Hepatocyte (in vitro differentiated cells): Measurements from ENCODE around the gene RAET1E. TPM values are rescaled to one million over a fixed set of nuclear protein-coding genes. Genes with fewer than 3 reads are reported as not detected.
A peak's percentile ranks its signal among the peaks of the same experiment; 100 is the strongest.

ENCODE experiments used
- DNase-seq: peaks from one replicate; pipeline ENCODE4 v3.0.0-alpha.2; 2016; ENCODE audit warnings: low spot score
- H2AFZ ChIP-seq: fragments of 200-600 bp; sonication (generic); 2 replicates; pipeline ENCODE4 v1.6.0; 2016; ENCODE audit warnings: antibody characterized with exemption, mild to moderate bottlenecking
- H3K27ac ChIP-seq: fragments of 200-600 bp; sonication (generic); 2 replicates; pipeline ENCODE4 v1.5.1; 2016; ENCODE audit warnings: mild to moderate bottlenecking
- H3K27me3 ChIP-seq: fragments of 200-600 bp; sonication (generic); 2 replicates; pipeline ENCODE4 v1.6.1; 2016
- H3K36me3 ChIP-seq: fragments of 200-600 bp; sonication (generic); replicated peaks from 2 replicates; pipeline ENCODE4 v1.5.1; 2016; ENCODE audit warnings: low read depth; ENCODE audit not compliant: insufficient read depth
- H3K4me1 ChIP-seq: fragments of 200-600 bp; sonication (generic); 2 replicates; pipeline ENCODE4 v1.5.1; 2016; ENCODE audit warnings: mild to moderate bottlenecking, moderate library complexity; ENCODE audit not compliant: insufficient read depth
- H3K4me2 ChIP-seq: fragments of 200-600 bp; sonication (generic); 2 replicates; pipeline ENCODE4 v1.6.0; 2016
- H3K4me3 ChIP-seq: fragments of 200-600 bp; sonication (generic); 2 replicates; pipeline ENCODE4 v1.5.1; 2016; ENCODE audit warnings: mild to moderate bottlenecking
- H3K79me2 ChIP-seq: fragments of 200-600 bp; sonication (generic); 2 replicates; pipeline ENCODE4 v1.6.0; 2017; ENCODE audit warnings: mild to moderate bottlenecking
- H3K9me2 ChIP-seq: fragments of 200-600 bp; sonication (generic); replicated peaks from 2 replicates; pipeline ENCODE4 v1.6.0; 2017; ENCODE audit warnings: mild to moderate bottlenecking; ENCODE audit not compliant: insufficient read depth
- H3K9me3 ChIP-seq: fragments of 200-600 bp; sonication (generic); 2 replicates; pipeline ENCODE4 v1.5.1; 2016; ENCODE audit warnings: low read depth, mild to moderate bottlenecking
- H4K20me1 ChIP-seq: fragments of 200-600 bp; sonication (generic); 2 replicates; pipeline ENCODE4 v1.6.0; 2016; ENCODE audit warnings: mild to moderate bottlenecking; ENCODE audit not compliant: insufficient read depth, poor library complexity, severe bottlenecking
- CTCF ChIP-seq: fragments of 200-600 bp; sonication (generic); IDR thresholded peaks from 2 replicates; pipeline ENCODE4 v1.5.1; 2016; ENCODE audit warnings: antibody characterized with exemption, mild to moderate bottlenecking; ENCODE audit not compliant: poor library complexity
- EZH2 ChIP-seq: fragments of 200-600 bp; sonication (generic); IDR thresholded peaks from 2 replicates; pipeline ENCODE4 v1.6.1; 2016; ENCODE audit warnings: antibody characterized with exemption, mild to moderate bottlenecking, borderline replicate concordance
- EZH2phosphoT487 ChIP-seq: fragments of 200-600 bp; sonication (generic); IDR thresholded peaks from one replicate; pipeline ENCODE4 v1.6.1; 2018; ENCODE audit warnings: antibody characterized with exemption, mild to moderate bottlenecking, low read depth, moderate library complexity; ENCODE audit not compliant: unreplicated experiment, severe bottlenecking
- WGBS: methylation state at CpG from one replicate; pipeline ENCODE4 v1.1.6; 2016; ENCODE audit warnings: low lambda C conversion rate; ENCODE audit errors: missing lambda C conversion rate; 5-methylcytosine and 5-hydroxymethylcytosine counted together
- polyA plus RNA-seq: library from polyadenylated mRNA; unstranded; fragments of >200 nt; fragmentation: Nextera tagmentation; extraction: Ambion mirVana; gene quantifications from 2 replicates; pipeline ENCODE4 v1.2.1, GENCODE V29; 2016
- total RNA-seq: library from RNA; depleted of rRNA; stranded (reverse); fragments of >200 nt; gene quantifications from 2 replicates; pipeline ENCODE4 v1.2.3, GENCODE V29; 2014

RAET1E gene
- total and polyA plus RNA-seq, 2 experiments from 2014 or later, result not detected

- H2AFZ ChIP-seq, result peak overlapping the region; percentile 87
- peaks cover 6% of the 10 kb centered on the region for H3K4me1 ChIP-seq
- peak overlapping the region; percentile 96 for H3K4me2 ChIP-seq
- H3K9me2 ChIP-seq, result no peaks in the 10 kb centered on the region
- H3K36me3 ChIP-seq, result no peaks in the 10 kb centered on the region
- WGBS, result 13% methylated on average over 29 of the region's 34 CpGs
- H3K4me3 ChIP-seq, result peak overlapping the region; percentile 49
- H3K79me2 ChIP-seq, result no peaks in the 10 kb centered on the region
- TF ChIP-seq CTCF (no peak), EZH2phosphoT487 (no peak), EZH2 (no peak)
- H3K27me3 ChIP-seq, result peaks cover 57% of the 10 kb centered on the region
- no peaks in the 10 kb centered on the region for H4K20me1 ChIP-seq
- peak; percentile 30 for DNase-seq
- no peaks in the 10 kb centered on the region for H3K9me3 ChIP-seq
- no peak overlapping the region for H3K27ac ChIP-seq
These were observed 27.5 kb upstream of the RAET1E start for GRCh38 chr6:149925253-149925973.

GRCh38 chr6:149924933-149925252, 27.0 kb upstream of the RAET1E start:
- no peaks in the 10 kb centered on the region for H3K9me2 ChIP-seq
- H3K36me3 ChIP-seq, result no peaks in the 10 kb centered on the region
- H3K4me1 ChIP-seq, result peaks cover 6% of the 10 kb centered on the region
- H3K4me2 ChIP-seq, result no peak overlapping the region
- TF ChIP-seq EZH2 (no peak), EZH2phosphoT487 (no peak), CTCF (no peak)
- no peaks in the 10 kb centered on the region for H3K79me2 ChIP-seq
- H3K27me3 ChIP-seq, result peaks cover 52% of the 10 kb centered on the region
- H3K9me3 ChIP-seq, result no peaks in the 10 kb centered on the region
- no peak overlapping the region for H3K27ac ChIP-seq
- no peak overlapping the region for H3K4me3 ChIP-seq
- no peaks in the 10 kb centered on the region for H4K20me1 ChIP-seq
- 79% methylated on average over 4 of the region's 4 CpGs for WGBS
- no peak for DNase-seq
- H2AFZ ChIP-seq, result no peak overlapping the region

GRCh38 chr6:149924206-149924932, 26.5 kb upstream of the RAET1E start:
- no peak overlapping the region for H3K4me2 ChIP-seq
- no peaks in the 10 kb centered on the region for H4K20me1 ChIP-seq
- H2AFZ ChIP-seq, result no peak overlapping the region
- TF ChIP-seq CTCF (no peak), EZH2phosphoT487 (no peak), EZH2 (no peak)
- H3K36me3 ChIP-seq, result no peaks in the 10 kb centered on the region
- H3K4me1 ChIP-seq, result peaks cover 6% of the 10 kb centered on the region
- no peaks in the 10 kb centered on the region for H3K9me2 ChIP-seq
- no peak for DNase-seq
- H3K9me3 ChIP-seq, result no peaks in the 10 kb centered on the region
- H3K4me3 ChIP-seq, result no peak overlapping the region
- H3K79me2 ChIP-seq, result no peaks in the 10 kb centered on the region
- H3K27me3 ChIP-seq, result peaks cover 47% of the 10 kb centered on the region
- H3K27ac ChIP-seq, result no peak overlapping the region
- 67% methylated on average over 9 of the region's 9 CpGs for WGBS
